ENCODE data around the gene FYN.

FYN gene

DNA sequence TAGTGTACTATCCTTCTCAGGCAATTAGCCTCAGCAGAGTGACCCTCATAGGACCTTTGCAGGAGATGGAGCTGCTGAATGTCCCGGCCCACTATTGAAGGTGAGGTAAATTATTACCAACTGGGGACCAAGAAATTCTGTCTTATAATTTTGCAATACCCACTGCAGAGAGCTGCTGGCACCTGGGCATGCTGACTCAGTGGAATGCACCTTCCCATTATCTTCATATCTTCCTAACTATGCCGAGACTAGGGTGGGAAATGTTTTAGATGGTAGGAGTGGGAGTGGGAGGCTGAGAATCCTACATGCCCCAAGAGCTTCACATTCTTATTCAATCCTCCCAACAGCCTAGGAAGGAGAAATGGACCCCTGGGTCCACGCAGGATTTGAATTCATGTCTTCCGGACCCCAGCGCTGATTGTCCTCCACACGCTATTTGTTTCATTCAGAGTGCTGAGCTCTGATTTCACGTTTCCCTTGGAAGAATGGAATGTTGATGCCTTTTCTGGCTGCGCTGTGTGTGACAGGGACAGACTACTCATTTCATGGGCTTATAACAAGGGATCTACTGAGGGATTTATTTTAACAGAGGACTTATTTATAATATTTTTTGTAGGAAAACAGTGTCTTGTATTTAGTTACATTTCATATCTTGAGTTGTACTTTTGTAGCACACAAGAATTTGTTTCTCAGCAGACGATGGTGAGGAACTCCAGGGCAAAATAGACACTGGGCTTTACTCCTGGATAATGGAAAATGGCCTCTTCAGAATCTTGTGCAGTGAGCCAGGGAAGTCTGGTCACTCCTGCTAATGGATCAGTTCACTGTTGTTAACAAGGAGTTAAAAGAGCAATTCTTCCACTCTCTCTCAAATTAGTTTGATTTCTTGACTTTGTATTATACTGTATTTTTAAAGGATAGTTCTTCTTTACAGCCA is 66.4 kb downstream of the FYN start:
- no peak for DNase-seq

DNA sequence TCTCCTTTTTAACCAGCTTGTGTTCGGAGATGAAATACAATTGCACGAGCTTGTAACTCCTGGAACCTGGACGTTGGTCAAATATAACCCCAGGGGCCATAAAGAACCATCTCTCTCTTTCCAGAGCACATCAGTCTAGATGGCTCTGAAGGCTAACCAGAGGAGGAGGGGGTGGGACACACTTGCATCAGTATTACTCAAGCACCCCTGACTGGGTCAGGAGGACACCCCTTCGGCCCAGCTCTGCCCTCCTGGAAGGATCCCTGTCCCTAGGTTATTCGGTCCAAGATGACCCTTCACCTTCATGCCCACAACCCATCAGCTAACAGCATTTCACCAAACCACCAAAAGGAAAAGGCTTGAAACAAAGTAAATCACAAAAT is 67.1 kb downstream of the FYN start:
- DNase-seq = peak in 1 of 2 donors; percentile 60

- peak; percentile 57 to 78 for DNase-seq
Observed at GRCh38 chr6:111805511-111806164, 67.6 kb downstream of the FYN start.

GRCh38 chr6:111804627-111805235 is 68.5 kb downstream of the FYN start:
- peak; percentile 82 to 90 for DNase-seq

GRCh38 chr6:111803804-111804203 is 69.4 kb downstream of the FYN start:
- DNase-seq = no peak

DNA sequence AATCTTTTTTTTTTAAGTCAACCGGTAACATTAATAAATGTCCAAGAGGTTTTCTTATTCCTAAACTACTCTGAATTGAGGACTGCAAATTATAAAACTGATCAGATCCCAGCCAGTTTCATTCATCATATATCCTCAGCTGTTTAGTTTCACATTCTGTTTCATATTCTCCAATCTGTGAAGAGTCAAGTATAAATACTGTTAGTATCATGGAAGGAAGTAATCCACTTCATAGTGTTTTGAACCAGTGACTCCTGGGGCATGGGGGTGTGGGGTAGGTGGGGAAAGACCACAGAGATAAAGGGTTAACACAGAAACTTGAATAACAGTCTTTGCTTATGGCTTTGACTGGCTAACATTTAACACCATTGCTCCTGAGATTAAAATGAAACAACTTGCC is 69.9 kb downstream of the FYN start:
- DNase-seq = peak in 1 of 2 donors; percentile 1

DNA sequence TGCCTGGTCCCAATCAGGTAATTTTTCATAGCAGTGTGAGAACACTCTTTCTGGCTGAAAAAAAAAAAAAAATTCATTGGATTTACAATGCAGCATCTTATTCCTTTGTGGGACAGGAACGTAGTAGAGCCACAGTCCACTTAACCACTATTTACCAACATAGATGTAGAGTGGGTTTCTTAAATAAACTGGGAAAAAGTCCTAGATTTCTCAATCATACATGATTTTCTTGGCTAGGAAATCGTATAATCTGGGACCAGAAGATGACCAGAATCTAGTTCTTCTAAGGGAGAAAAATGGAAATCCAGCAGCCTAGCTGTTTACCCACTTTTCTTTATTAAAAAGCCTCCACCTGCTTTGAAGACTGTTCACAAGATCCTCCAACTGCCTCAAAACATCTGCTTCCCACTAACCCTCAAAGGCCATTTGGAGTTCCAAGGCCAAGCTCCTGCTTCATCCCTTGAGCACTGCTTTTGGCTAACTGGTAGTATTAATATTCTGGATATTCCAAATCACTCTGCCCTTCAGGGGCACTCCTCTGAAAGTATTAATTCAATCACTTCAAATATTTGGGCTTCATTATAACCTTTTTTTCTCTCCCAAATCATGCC is 70.4 kb downstream of the FYN start:
- peak in 1 of 2 donors; percentile 1 for DNase-seq

- DNase-seq = peak; percentile 46 to 73
Observed at GRCh38 chr6:111802015-111802414, 71.2 kb downstream of the FYN start.

- peak in 1 of 2 donors; percentile 1 for DNase-seq
Observed at GRCh38 chr6:111800821-111801220, 72.4 kb downstream of the FYN start.

DNA sequence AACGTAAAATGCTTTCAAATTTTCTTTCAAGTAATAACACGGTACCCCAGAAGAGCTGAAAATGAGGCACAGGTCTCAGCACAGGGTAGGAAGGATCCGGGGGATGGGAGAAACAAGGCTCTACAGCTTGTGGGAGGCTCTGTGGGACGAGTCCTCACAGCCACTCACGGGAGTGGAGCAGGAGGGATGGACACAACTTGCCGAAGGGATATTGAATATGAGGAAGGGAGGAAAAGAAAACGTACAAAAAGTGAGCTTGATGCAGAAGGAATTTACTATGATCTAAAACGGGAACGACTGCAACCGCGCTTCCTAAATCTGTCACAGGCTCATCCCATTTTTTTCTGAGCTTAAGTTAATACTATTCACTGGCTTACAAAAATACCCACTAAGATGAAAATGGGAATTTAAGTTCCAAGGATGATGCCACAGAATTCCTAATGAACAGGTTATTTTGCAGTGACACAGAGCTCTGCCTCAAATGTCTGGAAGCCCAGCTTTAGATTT is 72.9 kb downstream of the FYN start:
- no peak for DNase-seq

GRCh38 chr6:111799576-111800258 is 73.5 kb downstream of the FYN start:
- DNase-seq = peak in 1 of 2 donors; percentile 0

- peak in 1 of 2 donors; percentile 0 for DNase-seq
Observed at GRCh38 chr6:111798281-111798725, 74.9 kb downstream of the FYN start.

DNA sequence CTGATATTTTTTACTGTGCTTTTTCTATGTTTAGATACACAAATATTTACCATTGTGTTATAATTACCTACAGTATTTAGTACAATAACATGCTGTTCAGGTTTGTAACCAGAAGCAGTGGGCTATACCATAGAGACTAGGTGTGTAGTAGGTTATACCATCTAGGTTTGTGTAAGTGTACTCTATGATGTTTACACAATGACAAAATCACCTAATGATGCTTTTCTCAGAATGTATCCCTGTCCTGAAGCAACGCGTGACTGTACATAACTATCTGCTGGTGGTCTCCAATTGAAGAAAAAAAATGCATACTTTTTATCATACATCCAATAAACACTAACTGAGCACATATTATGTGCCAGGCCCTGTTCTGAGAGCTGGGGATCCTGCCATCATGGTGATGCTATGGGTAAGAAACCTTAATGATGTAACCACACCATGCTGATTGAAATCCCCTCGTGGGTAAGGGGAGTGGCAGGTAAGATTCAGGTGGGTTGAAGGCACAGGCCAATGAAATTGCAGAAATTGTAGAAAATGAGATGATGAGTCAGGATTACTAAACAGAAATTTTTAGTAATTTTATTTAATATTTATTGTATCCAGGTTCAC is 76.8 kb downstream of the FYN start:
- no peak for DNase-seq

- DNase-seq = no peak
Observed at GRCh38 chr6:111795558-111795957, 77.7 kb downstream of the FYN start.

DNA sequence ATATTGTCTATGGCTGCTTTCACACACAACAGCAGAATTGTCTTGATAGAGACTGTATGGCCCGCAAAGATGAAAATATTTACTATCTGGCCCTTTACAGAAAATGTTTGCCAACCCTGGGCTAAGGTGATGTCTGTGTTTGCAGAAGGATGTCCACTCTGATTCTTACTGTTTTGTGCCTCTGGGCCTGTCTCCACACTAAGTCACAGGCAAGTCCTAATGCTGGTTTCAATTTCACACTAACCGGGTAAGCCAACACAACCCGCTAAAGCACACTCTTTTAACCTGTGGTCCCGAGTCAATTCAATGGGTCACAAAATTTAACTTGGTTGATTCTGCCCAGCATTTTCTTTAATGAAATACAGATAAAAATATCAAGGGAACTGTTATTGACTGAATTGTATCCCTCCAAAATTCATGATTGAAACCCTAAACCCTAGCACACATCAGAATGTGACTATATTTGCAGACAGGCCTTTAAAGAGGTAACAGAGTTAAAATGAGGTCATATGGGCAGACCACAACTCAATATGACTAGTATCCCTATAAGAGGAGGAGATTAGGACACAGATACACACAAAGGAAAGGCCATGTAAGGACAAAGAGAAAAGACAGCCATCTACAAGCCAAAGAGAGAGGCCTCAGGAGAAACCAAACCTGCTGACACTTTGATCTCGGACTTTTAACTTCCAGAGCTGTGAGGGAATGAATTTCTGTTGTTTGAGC is 78.4 kb downstream of the FYN start:
- no peak for DNase-seq

DNA sequence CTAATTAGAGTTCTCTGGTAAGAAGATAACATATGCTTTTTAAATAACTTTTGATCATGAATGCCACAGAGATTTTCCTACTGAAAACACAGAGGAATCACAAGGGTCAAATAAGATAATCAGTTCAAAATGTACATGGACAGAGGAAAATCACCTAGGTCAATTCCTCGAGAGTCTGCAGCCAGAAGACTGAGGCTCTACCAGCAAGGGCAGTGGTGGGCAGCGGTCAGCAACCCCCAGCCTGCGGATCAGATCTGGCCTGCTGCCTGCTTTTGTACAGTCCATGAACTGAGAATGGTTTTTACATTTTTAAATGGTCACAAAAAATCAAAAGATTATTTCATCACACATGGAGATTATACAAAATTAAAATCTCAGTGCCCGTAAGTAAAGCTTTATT is 79.0 kb downstream of the FYN start:
- no peak for DNase-seq

DNA sequence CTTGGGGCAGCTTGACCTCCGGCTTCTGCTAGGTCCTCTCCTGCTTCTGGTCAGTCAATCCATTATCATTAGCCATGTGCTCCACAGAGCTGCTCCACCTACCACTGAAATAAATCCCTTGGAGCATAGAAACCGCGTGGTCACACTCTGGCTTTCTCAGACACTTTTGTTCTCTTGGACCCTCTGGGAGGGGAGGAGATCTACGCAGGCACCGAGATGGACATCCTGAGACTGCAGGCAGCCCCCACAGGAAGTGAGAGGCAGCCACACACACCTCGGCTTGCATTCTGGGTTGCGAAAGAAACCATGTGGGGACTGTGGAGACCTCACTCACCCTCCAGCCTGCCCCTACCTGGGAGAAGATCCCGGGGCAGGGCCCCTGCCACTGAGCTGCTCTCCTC is 79.5 kb downstream of the FYN start:
- no peak for DNase-seq

GRCh38 chr6:111792914-111793700 is 80.1 kb downstream of the FYN start:
- no peak for DNase-seq

DNA sequence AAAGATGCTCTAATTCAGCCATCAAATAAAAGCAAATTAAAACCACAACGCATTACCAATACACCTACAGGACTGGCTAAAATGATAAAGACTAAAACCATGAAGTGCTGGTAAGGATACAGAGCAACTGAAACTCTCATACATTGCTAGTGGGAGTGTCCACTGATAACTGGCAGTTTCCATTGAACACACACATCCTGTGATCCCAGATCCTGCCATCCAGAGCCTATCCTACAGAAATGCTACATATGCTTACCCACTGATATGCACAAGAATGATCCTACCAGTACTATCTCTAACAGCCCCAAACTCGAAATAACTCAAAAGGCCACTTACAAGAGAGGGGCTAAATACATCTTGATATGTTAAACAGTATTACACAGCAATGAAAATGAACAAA is 81.0 kb downstream of the FYN start:
- no peak for DNase-seq

- DNase-seq = no peak
Observed at GRCh38 chr6:111791415-111791814, 81.8 kb downstream of the FYN start.
